CD4-positive, alpha-beta T cell (primary cell): ENCODE measurements around the gene SRGAP1. TPM values are rescaled to one million over a fixed set of nuclear protein-coding genes. Genes with fewer than 3 reads are reported as not detected.

Experiments used
- ATAC-seq: fragments of 200-7000 bp; cut with Tn5 transposase; one replicate; pipeline ENCODE4 v1.10.0; 2022; ENCODE audit warnings: mild to moderate bottlenecking; ENCODE audit not compliant: poor library complexity
- CTCF ChIA-PET: fragments of 350-600 bp; sonication (Branson Sonifier 250); formaldehyde crosslinking; loops from one replicate; lab custom pipeline; 2021; ENCODE audit warnings: antibody characterized with exemption, inconsistent platforms; lab: Charles Lee
- POLR2A ChIA-PET: fragments of 350-600 bp; sonication (Branson Sonifier 250); formaldehyde crosslinking; loops from one replicate; lab custom pipeline; 2021; ENCODE audit warnings: antibody characterized with exemption, inconsistent platforms; lab: Charles Lee
- DNase-seq, 14 experiments: peaks; one replicate each; pipeline ENCODE4 v3.0.0-alpha.2; 2013 to 2020; ENCODE audit warnings: mixed read lengths in 2 of 14
- H3K27ac ChIP-seq, 2 donors: one replicate each; pipeline versions ENCODE4 v1.5.1 to v1.7.0; 2013; ENCODE audit warnings: low read length in 2 of 2, low read depth in 1 of 2, mild to moderate bottlenecking in 1 of 2
- H3K27me3 ChIP-seq, 2 experiments: 1 replicate in 1 of 2; 2 replicates in 1 of 2; pipeline versions ENCODE4 v1.6.1 to v1.7.0; 2013; ENCODE audit warnings: low read length in 2 of 2, control low read depth in 1 of 2, mild to moderate bottlenecking in 1 of 2, moderate library complexity in 1 of 2; ENCODE audit not compliant: insufficient read depth in 2 of 2, control insufficient read depth in 1 of 2
- H3K36me3 ChIP-seq: one replicate; pipeline ENCODE4 v1.6.1; 2013; ENCODE audit warnings: low read length, control low read depth; ENCODE audit not compliant: insufficient read depth
- H3K4me1 ChIP-seq: one replicate; pipeline ENCODE4 v1.6.1; 2013; ENCODE audit warnings: low read length, control low read depth; ENCODE audit not compliant: insufficient read depth
- H3K4me3 ChIP-seq: one replicate; pipeline ENCODE4 v1.5.1; 2013; ENCODE audit warnings: mild to moderate bottlenecking, low read length, moderate library complexity
- H3K9me3 ChIP-seq, 2 experiments: 1 replicate in 1 of 2; 2 replicates in 1 of 2; pipeline versions ENCODE4 v1.6.1 to v1.7.0; 2013; ENCODE audit warnings: low read length in 2 of 2, mild to moderate bottlenecking in 2 of 2, control low read depth in 1 of 2, moderate library complexity in 1 of 2; ENCODE audit not compliant: control insufficient read depth in 1 of 2, insufficient read depth in 1 of 2
- H3K27ac Mint-ChIP-seq: one replicate; pipeline ENCODE4 v1.8.0; 2020; ENCODE audit warnings: mixed read lengths
- H3K27me3 Mint-ChIP-seq: one replicate; pipeline ENCODE4 v1.8.0; 2021; ENCODE audit warnings: mixed read lengths
- H3K36me3 Mint-ChIP-seq: one replicate; pipeline ENCODE4 v1.8.0; 2021; ENCODE audit warnings: low read depth, mixed read lengths
- H3K4me1 Mint-ChIP-seq: one replicate; pipeline ENCODE4 v1.8.0; 2021; ENCODE audit warnings: low read depth, mixed read lengths
- H3K4me3 Mint-ChIP-seq: one replicate; pipeline ENCODE4 v1.8.0; 2020; ENCODE audit warnings: mild to moderate bottlenecking, mixed read lengths
- H3K9me3 Mint-ChIP-seq: one replicate; pipeline ENCODE4 v1.8.0; 2020; ENCODE audit warnings: mixed read lengths
- intact Hi-C, 2 experiments: fragments of 100-400 bp; cut with DNase I in 1 of 2; cut with micrococcal nuclease in 1 of 2; formaldehyde crosslinking; loops; one replicate each; pipeline versions ENCODE4 v1.15.1 to v1.9.0; 2023 to 2025; cut with DNase I, micrococcal nuclease
- total RNA-seq, 174 experiments: library from RNA in 2 of 174; stranded (reverse) in 2 of 174; gene quantifications; one replicate each; pipeline ENCODE4 v1.2.3 and lab custom pipeline; 2021 to 2026
- TF ChIP-seq, protein P1 (sequence below): fragments of 200-600 bp; IDR thresholded peaks from one replicate; pipeline ENCODE4 v1.8.0; 2022; ENCODE audit warnings: antibody characterized with exemption, mild to moderate bottlenecking

Gene SRGAP1
- total RNA-seq, 2 experiments from 2014 or later, result 0.03 TPM; not detected in 1

DNA sequence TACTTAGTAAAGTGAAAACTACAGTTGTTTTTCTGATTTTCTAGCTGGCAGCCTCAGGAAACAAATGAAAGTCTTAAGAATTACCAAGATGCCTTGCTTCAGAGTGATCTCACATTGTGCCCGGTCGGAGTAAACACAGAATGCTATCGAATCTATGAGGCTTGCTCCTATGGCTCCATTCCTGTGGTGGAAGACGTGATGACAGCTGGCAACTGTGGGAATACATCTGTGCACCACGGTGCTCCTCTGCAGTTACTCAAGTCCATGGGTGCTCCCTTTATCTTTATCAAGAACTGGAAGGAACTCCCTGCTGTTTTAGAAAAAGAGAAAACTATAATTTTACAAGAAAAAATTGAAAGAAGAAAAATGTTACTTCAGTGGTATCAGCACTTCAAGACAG is 35.9 kb upstream of the SRGAP1 start:
- intact Hi-C loops, result no loop called here

DNA sequence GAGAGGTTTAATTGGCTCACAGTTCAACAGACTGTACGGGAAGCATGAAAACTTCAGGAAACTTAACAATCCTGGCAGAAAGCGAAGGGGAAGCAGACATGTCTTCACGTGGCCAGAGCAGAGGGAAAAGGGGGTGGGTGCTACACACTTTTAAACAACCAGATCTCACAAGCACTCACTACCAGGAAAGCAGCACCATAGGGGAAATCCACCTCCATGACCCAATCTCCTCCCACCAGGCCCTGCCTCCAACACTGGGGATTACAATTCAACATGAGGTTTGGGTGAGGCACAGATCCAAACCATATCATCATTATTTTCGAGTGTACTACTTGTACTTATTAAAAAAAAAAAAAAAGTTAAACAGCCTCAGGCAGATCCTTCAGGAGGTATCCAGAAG is 34.9 kb upstream of the SRGAP1 start:
- H3K4me1 Mint-ChIP-seq, result peaks cover 5% of the 10 kb centered on the region
- POLR2A ChIA-PET, result interaction anchor here (0.6 kb wide), 1 partner anchor 1167 kb away, joined by 4 read pairs; no protein-coding TSS in a partner anchor
- CTCF ChIA-PET, result no interaction called here
- intact Hi-C loops, result no loop called here
- no peaks in the 10 kb centered on the region for H3K27me3 Mint-ChIP-seq
- Histone ChIP-seq H3K9me3 (no peaks in the 10 kb centered on the region), H3K36me3 (peaks cover 12% of the 10 kb centered on the region), H3K27me3 (no peaks in the 10 kb centered on the region), H3K4me1 (peaks cover 6% of the 10 kb centered on the region), H3K4me3 (no peak overlapping the region), H3K27ac (no peak overlapping the region)
- no peak for DNase-seq
- no peak for ATAC-seq
- TF ChIP-seq, protein P1, sequence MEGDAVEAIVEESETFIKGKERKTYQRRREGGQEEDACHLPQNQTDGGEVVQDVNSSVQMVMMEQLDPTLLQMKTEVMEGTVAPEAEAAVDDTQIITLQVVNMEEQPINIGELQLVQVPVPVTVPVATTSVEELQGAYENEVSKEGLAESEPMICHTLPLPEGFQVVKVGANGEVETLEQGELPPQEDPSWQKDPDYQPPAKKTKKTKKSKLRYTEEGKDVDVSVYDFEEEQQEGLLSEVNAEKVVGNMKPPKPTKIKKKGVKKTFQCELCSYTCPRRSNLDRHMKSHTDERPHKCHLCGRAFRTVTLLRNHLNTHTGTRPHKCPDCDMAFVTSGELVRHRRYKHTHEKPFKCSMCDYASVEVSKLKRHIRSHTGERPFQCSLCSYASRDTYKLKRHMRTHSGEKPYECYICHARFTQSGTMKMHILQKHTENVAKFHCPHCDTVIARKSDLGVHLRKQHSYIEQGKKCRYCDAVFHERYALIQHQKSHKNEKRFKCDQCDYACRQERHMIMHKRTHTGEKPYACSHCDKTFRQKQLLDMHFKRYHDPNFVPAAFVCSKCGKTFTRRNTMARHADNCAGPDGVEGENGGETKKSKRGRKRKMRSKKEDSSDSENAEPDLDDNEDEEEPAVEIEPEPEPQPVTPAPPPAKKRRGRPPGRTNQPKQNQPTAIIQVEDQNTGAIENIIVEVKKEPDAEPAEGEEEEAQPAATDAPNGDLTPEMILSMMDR, result no peak
- no peak overlapping the region for H3K4me3 Mint-ChIP-seq
- no peak overlapping the region for H3K27ac Mint-ChIP-seq
- H3K9me3 Mint-ChIP-seq, result no peaks in the 10 kb centered on the region
- H3K36me3 Mint-ChIP-seq, result peaks cover 8% of the 10 kb centered on the region

More for the DNA sequence above, 35.9 kb upstream of the SRGAP1 start:
- no peaks in the 10 kb centered on the region for H3K9me3 ChIP-seq
- ATAC-seq, result no peak
- peaks cover 12% of the 10 kb centered on the region for H3K36me3 ChIP-seq
- no peaks in the 10 kb centered on the region for H3K4me1 ChIP-seq
- DNase-seq, result no peak
- Mint-ChIP-seq H3K27me3 (no peaks in the 10 kb centered on the region), H3K4me3 (no peak overlapping the region), H3K27ac (no peak overlapping the region), H3K4me1 (no peaks in the 10 kb centered on the region), H3K36me3 (peaks cover 8% of the 10 kb centered on the region), H3K9me3 (no peaks in the 10 kb centered on the region)
- ChIA-PET POLR2A (no interaction called here), CTCF (no interaction called here)
- no peak overlapping the region for H3K27ac ChIP-seq
- TF ChIP-seq, protein P1, result no peak
- H3K4me3 ChIP-seq, result no peak overlapping the region
- H3K27me3 ChIP-seq, result no peaks in the 10 kb centered on the region

DNA sequence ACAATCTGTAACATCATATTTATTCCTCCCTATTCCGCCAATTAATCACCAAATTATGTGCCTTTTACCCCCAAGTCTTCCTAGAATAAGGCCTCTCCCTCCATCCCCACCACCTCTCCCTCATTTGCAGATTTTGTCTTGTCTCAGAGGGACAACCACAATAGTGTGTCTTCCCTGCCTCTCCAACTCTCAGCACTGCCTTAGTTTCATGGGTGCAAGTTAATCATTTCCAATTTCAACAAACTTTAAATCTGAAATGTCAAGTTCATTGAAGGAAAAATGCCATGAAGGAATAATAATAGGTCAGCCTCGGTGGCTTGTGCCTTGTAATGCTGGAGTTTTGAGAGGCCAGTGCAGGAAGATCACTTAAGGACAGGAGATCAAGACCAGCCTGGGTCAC is 33.2 kb upstream of the SRGAP1 start:
- ChIA-PET CTCF (interaction anchor here (0.6 kb wide), 1 partner anchor 426 kb away, joined by 6 read pairs; no protein-coding TSS in a partner anchor), POLR2A (no interaction called here)
- no peaks in the 10 kb centered on the region for H3K27me3 Mint-ChIP-seq
- H3K4me3 Mint-ChIP-seq, result no peak overlapping the region
- H3K27ac Mint-ChIP-seq, result no peak overlapping the region
- intact Hi-C loops, result no loop called here
- Histone ChIP-seq H3K4me3 (no peak overlapping the region), H3K27me3 (no peaks in the 10 kb centered on the region), H3K36me3 (peaks cover 8% of the 10 kb centered on the region), H3K9me3 (no peaks in the 10 kb centered on the region), H3K27ac (no peak overlapping the region), H3K4me1 (peaks cover 11% of the 10 kb centered on the region)
- ATAC-seq (no peak), DNase-seq (no peak)
- H3K36me3 Mint-ChIP-seq, result peaks cover 8% of the 10 kb centered on the region
- H3K4me1 Mint-ChIP-seq, result peaks cover 15% of the 10 kb centered on the region
- TF ChIP-seq, protein P1, result no peak
- H3K9me3 Mint-ChIP-seq, result no peaks in the 10 kb centered on the region
